ENCODE data around the gene ATG4C.
"Not testable (repeated sequence)": the region's sequence is repeated elsewhere in the genome, so short reads cannot be mapped to it uniquely, and the experiment has no call there.

ATG4C gene

GRCh38 chr1:62774971-62775595, 8.8 kb upstream of the ATG4C start:
- no peak for DNase-seq

GRCh38 chr1:62778208-62778607, 5.7 kb upstream of the ATG4C start:
- no peak for DNase-seq

GRCh38 chr1:62781841-62782543, 1.9 kb upstream of the ATG4C start:
- DNase-seq = no peak

- DNase-seq = not testable (repeated sequence)
Observed at GRCh38 chr1:62782544-62783212, 1.3 kb upstream of the ATG4C start.

GRCh38 chr1:62784509-62785365, 805 bp downstream of the ATG4C start:
- DNase-seq = no peak

GRCh38 chr1:62790716-62791115, 6.8 kb downstream of the ATG4C start:
- DNase-seq = no peak

- DNase-seq = no peak
Observed at GRCh38 chr1:62794053-62794452, 10.1 kb downstream of the ATG4C start.

- DNase-seq = no peak
Observed at GRCh38 chr1:62796221-62796620, 12.3 kb downstream of the ATG4C start.

- DNase-seq = no peak
Observed at GRCh38 chr1:62799688-62800087, 15.8 kb downstream of the ATG4C start.

- no peak for DNase-seq
Observed at GRCh38 chr1:62800281-62800680, 16.3 kb downstream of the ATG4C start.

GRCh38 chr1:62800825-62801306, 16.9 kb downstream of the ATG4C start:
- no peak for DNase-seq

GRCh38 chr1:62809788-62810187, 25.9 kb downstream of the ATG4C start:
- no peak for DNase-seq

- no peak for DNase-seq
Observed at GRCh38 chr1:62810420-62811274, 26.7 kb downstream of the ATG4C start.

GRCh38 chr1:62823556-62823955, 39.6 kb downstream of the ATG4C start:
- DNase-seq = no peak

GRCh38 chr1:62826901-62827300, 43.0 kb downstream of the ATG4C start:
- DNase-seq = no peak

- DNase-seq = not testable (repeated sequence)
Observed at GRCh38 chr1:62827786-62828185, 43.9 kb downstream of the ATG4C start.

- DNase-seq = no peak
Observed at GRCh38 chr1:62832276-62832675, 48.3 kb downstream of the ATG4C start.

GRCh38 chr1:62833529-62833928, 49.6 kb downstream of the ATG4C start:
- DNase-seq = no peak

GRCh38 chr1:62834400-62834961, 50.5 kb downstream of the ATG4C start:
- DNase-seq = no peak

- DNase-seq = no peak
Observed at GRCh38 chr1:62836856-62837540, 53.1 kb downstream of the ATG4C start.

- DNase-seq = no peak
Observed at GRCh38 chr1:62840555-62840954, 56.6 kb downstream of the ATG4C start.

All from stimulated activated CD4-positive, alpha-beta T cell treated with anti-CD3 and anti-CD28 coated beads, Interleukin-2, amount 100 ng/mL, for 48 hours (primary cell).